Umbilical cord (tissue), 2 donors: ENCODE data around the gene BARHL1. TPM values are rescaled to one million over a fixed set of nuclear protein-coding genes. Genes with fewer than 3 reads are reported as not detected.
A peak's percentile ranks its signal among the peaks of the same experiment; 100 is the strongest.

ENCODE experiments used
- DNase-seq: peaks from one replicate; pipeline ENCODE4 v3.0.0-alpha.2; 2015; ENCODE audit warnings: low spot score
- total RNA-seq: library from RNA; depleted of rRNA; stranded (reverse); fragments of >200 nt; gene quantifications from one replicate; pipeline ENCODE4 v1.2.3, GENCODE V29; 2014; ENCODE audit warnings: low replicate concordance; ENCODE audit not compliant: insufficient read depth

Gene BARHL1
- total RNA-seq, 1 donor from 2014 or later, result not detected

DNA sequence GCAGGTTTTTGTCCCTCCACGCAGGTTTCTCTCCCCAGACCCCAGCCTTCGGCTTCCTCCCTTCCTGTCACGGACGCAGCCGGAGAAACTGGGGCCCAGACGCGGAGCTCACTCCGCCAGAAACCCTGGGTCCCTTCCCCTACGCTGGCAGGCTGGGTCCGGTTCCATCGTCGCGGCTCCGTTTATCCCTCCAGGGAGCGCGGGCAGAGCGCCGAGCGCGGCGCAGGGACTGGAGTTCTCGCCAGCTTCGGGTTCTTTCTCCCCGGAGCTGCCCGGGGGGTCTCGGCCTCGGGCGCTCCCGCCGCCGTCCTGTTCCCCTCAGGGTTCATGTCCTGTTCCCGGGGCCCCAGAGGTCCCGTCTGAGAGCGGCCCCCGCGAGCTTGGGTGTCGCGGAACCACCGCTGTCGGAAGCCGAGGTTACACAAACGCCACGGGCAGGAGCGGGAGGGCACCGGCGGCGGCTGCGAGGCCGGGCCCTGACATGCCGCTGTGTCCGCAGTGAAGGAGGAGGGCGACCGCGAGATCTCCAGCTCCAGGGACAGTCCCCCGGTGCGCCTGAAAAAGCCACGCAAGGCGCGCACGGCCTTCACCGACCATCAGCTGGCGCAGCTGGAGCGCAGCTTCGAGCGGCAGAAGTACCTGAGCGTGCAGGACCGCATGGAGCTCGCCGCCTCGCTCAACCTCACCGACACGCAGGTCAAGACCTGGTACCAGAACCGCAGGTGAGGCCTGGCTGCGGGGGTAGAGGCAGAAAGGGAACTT lies 4.6 kb downstream of the BARHL1 start:
- DNase-seq, result no peak

DNA sequence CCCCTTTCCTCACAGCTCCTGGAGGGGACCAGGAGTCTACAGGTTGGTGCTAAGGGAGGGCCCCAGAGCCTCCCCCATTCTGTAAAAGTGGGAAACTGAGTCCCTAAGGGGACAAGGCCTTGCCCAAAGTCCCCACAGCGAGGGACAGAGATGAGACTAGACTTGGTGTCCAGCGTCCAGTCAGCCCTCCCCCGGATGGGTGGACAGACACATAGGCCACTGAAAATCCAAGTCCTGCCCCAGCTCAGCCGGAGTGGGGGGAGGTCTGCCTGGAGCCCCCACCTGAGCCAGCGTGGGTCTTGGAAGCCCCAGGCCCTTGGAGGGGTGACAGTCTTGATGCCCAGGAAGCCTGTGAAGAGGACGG lies 5.2 kb downstream of the BARHL1 start:
- DNase-seq, result no peak

DNA sequence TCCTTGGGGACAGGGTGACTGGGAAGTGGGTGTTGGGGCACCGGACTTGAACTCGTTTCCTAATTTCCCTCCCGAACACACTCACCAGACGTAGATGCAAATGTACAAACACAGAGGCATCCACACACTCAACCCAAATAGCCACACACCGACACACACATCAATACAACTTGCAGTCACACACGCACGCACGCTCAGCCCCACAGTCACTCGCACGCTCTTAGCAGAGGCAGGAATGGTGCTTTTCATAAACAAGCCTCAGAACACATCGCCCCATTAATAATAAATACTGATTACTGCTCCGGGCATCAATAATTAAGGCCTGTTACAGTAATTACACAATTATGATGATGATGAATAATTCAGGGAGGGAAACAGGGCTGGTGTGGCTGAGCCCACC lies 5.7 kb downstream of the BARHL1 start:
- no peak for DNase-seq

DNA sequence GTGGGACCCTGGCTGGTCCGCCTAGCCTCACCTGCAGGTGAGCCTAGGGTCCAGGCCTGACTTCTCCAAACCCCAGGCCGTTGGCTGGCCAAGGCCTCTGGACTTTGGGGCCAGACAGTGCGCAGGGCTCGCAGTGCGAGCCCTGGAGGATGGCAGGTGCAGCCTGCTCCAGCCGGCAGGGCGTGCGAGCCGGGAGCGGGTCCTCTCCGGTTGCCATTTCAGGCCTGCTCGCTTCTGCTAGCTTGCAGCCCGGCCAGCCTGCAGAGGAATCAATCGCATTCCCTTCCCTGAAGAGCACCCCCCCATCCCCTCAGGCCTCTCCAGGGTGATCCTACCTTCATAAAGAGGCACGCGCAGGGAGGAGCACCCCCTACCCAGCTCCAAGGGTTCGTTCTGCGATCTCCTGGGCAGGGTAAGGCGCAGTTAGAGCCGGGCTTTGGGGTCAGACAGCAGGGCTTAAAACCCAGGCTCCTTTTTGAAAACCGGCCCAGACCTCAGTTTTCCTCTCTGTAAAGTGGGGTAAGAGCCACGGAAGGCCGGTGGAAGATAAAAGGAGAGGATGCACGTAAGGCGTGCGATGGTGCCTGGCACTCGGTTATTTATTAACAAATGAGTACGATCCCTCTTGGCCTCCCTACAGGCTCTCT lies 6.2 kb downstream of the BARHL1 start:
- no peak for DNase-seq

DNA sequence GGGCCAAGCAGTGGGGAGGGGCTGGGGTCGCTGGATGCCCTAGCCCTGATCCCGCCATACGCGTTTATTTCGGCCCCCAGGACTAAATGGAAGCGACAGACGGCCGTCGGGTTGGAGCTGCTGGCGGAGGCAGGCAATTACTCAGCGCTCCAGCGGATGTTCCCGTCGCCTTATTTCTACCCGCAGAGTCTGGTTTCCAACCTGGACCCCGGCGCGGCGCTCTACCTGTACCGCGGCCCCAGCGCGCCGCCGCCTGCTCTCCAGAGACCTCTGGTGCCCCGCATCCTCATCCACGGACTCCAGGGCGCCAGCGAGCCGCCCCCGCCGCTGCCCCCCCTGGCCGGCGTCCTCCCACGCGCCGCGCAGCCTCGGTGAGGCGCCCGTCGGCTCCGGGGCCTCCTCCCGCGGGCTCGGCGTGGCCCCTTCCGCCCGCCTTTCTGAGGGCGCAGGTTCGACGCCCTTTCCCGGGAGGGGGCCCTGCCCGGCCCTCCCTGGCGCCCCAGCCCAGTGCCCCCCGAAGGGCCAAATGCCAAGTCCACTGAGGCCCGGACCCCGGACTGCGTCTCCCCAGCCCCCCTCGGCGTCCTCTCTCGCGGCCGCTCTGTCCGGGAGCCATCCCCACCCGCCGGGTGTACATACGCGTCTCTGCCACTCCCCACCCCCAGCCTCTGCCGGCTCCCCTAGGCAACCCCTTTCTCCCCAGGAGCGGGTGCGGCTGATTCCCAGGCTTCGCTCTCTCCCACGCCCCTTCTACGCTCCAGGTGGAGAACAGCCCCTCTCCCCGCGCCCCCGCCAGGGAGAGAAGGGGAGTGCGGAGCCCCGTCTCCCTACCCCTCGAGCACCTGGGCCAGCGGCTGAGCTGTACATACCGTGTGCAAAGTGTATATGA lies 7.0 kb downstream of the BARHL1 start:
- DNase-seq, result no peak

DNA sequence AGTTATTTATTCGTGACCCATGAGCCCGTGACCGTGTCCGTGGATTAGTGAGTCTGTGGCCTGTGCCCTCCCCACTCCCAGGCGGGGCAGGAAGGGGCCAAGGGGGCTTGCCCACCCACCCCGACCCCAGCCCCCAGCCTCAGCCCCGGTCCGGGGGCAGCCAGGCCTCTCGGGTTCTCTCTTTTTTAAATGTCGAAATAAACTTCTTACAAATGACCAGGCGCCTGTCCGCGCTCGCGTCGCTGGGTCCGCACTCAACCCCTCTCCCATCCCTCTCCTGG lies 7.6 kb downstream of the BARHL1 start:
- no peak for DNase-seq

DNA sequence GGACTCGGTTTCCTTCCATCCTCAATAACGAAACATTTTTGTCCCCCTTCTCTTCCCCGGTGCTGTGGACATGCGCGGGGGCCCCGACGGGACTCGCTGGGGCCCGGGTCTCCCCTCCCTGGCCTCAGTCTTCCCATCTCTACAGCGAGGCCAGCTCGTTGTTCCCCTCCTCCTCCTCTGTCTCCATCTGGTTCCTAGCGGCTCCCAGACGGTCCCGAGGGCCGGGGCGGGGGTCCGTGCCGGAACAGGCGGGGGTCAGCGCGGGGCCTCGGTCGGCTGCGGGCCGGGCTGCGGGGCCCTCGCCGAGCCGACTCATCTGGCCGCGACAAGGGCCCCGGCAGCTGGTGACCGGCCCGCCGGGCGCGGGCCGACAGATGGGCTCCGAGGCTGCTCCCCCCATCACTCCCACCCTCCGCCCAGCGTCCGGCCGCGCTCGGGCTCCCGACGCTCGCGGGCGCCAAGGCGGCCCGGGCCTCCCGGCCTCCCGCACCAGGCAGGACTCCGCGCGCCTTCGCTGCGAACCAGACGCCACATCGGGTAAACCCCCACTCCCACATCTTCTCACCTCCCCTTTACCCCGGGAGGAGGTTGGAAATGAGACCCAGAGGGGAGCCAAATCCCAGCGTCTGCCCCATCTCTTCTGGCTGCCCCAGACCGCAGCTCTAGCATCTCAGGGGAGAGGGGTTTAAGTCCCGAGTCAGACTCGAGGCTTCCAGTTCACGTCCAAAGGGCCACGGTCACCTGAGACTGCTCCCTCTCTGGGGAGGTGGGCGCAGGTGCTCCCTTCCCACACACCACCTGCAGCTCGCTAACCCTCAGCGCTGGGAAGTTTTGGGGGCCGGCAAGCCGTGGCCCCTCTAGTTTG lies 8.1 kb downstream of the BARHL1 start:
- DNase-seq, result no peak

DNA sequence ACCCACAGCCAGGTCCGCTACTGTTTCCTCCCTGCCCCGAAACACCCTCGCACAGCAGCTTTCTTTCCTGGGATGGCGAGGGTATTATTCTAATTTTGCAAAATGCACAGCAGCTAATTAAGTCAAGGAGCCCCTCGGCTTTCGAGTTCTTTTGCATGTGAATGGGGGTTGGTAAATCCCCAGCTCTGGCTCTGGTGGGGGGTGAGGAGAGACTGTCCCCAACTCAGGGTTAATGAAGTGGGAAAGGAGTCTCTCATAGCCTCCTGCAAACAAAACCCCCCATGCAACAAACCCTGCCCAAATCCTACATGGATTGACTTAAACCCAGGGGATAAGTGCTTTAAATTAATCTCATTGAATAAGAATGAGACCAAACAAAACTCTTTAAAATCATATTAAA lies 8.8 kb downstream of the BARHL1 start:
- no peak for DNase-seq

DNA sequence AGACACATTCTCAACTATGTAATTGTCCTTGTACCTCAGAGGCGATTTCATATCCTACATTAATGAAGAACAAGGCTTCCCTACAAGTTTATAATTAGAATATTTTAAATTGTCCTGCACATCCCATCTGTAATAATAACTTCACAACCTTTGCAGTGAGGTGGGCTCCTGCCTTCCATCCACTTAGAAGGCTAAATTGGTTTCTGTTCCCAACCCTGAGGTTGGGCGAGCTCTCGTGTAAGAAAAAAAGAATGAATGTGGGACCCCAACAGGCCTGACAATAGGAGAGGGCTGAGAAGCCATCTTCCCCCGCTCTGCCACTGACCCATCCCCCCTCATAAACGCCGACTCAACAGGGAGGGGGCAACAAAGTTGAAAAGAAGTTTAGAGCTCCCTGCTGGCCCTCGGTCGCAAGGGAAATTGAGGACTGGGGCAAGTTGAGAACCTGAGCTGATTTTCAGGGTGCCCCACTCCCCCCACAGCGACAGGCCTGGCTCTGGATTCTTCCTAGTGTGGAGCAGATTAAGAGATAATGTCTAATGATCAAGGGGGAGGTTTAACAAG lies 9.4 kb downstream of the BARHL1 start:
- no peak for DNase-seq

DNA sequence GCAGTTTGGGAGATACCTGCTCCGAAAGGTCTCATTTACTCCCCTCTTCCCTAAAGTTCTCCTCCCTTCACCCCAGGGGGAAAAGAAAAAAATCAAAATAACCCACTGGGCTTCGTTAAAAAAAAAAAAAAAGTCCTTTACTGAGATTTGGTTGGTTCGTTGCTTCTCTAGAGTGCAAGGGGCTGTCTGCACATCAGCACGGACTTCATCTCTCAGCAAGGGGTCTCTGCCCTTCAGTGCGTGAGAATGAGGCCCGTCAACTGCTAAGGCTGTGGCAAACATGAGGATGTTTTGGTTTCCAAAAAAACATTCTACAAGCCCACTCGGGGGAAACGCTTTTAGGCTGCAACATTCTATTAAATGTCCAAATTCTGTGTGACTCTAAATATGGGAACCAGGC lies 10.0 kb downstream of the BARHL1 start:
- DNase-seq, result no peak

DNA sequence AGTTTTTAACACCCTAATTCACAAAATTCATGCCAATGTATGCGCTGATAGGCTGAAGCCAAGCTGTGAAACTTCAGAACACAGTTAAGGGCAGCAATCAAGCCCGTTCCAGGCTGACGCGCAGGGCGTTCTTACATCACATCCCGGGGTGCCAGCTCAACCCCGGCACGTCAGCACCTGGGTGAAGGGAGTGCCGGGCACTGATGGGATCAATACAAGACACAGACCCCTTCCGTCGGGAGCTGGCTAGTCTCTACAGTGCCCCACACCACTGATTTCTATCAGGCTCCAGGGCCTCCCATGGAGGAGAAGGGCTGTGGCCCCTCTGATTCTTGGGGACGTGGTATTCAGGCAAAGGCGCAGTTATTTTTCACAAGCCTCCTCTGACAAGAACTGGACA lies 12.0 kb downstream of the BARHL1 start:
- DNase-seq, result no peak

DNA sequence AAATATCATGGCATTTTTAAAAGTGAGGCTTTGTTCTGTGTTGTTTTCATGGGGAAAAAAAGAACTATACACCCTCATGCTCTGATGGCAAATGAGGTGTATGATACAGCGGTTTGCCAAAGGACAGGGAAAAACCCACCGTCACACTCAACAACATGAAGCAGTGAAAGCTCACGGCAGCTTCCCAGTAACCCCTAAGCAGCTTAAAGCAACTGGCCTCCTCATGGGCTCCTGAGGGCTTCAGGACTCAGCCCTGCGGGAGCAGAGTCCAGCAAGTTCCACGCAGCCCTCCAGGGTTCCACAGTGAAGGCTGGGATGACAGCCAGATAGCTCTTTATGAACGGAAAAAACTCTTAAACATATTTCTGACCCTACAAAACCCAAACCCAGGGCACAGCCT lies 12.9 kb downstream of the BARHL1 start:
- DNase-seq, result no peak

DNA sequence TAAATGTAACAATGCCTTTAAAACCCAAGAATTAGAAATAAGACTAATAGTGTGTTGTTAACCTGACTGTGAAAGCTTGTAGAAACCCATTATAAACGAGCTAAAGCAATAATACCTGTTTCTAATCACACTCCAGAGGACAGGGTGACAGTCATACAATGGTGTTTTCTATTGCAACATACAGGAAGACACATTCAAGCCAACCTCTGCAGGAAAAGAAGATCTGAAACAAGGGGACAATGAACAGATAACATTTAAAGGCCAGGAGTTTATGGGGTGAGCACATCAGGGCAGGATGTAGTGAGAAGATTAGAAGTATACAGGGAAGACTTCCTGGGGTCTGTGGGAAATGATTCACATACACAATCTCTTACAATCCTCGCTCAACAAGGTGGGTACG lies 13.8 kb downstream of the BARHL1 start:
- no peak for DNase-seq

DNA sequence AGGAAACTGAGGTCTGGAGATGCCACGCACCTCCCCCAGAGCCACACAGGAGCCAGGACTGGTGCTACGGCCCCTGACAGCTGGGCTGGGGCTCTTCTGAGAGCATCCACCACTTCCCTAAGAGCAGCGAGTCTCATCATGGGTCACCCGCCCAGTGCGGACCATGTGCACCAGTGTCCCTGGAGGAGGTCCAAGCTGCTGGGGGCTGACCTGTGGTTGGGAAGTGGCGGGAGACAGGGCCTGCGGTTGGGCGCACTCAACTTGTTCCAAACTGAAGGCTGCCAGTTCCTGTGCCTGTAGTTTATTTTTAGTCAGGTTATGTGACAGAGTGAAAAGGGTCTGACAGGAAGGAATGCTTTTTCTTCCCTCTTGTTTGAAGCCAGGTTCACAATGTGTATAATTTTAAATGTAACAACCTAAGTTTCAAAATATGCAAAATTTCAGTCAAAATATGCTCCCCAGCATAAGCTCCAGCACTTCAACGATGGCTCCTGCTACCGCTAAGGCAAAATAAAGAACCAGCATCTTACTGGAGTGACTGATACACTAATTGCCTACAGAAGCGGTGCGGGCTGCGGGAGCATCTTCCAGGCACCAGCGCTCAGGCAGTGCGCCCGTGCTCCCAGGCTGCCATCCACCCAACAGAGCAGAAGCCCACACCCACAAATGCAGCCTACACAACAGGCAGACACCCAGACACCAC lies 14.8 kb downstream of the BARHL1 start:
- DNase-seq, result peak; percentile 5

DNA sequence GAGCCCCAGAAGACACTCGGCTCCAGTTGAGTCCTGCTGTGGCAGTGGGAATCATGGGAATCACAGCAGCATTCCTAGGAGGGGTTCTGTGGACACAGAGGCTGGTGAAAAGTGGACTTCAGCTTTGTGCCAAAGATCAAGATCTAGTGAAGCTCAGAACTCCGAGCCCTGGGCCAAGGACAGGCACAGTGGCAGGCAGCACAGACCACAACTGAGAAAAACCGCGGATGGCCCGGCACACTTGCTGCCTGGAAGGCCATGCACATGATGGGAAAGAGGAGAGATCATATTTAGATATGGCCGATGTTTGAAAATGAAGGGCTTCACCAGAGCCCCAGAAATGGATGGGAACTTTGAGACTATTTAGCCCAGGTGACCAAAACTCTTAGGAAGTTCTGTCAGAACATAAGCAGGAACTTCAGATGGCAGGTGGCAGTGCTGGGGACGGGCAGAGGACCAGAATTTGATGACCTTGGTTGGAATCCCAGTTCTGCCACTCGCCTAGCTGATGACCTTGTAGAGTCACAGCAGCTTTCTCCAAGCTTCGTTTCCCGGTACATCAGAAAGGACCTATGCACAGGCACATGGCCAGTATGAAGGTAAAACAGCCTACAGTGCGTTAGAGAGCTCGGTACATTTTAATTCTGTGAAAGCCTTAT lies 18.0 kb downstream of the BARHL1 start:
- DNase-seq, result no peak

DNA sequence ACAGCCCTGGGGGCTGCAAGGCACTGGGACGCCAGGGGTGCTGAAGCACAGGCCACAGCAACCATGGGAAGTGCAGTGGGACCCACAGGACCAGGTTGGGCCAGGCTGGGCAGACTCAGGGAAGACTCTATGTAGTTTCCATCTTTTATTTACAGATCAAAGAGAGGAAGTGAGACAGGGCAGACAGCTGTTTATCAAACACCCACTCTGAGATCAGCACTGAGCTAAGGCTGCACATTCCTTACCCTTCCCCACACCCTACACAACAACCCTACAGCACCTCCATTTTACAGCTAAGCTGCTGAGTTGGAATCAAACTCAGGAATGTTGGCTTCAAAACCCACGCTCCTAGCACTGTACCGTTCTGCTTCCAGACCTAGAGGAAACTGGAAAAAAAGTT lies 19.8 kb downstream of the BARHL1 start:
- no peak for DNase-seq

DNA sequence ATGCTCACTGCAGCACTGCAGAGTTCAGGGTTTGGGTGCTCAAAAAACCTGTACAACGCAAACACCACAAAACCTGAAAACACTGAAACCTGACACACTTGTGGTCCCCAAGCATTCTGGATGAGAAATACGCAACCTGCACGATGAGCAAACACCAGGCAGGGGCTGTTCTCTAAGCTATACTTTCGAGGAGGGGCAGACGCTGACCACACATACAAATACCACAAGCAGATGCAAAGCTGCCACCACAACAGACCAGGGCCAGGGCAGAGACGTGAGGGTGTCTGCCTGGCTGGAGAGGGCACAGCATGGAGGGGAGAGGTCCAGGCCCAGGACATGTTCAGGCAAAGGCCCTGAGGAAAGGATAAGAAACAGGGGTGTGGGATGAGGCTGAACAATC lies 23.0 kb downstream of the BARHL1 start:
- DNase-seq, result no peak

DNA sequence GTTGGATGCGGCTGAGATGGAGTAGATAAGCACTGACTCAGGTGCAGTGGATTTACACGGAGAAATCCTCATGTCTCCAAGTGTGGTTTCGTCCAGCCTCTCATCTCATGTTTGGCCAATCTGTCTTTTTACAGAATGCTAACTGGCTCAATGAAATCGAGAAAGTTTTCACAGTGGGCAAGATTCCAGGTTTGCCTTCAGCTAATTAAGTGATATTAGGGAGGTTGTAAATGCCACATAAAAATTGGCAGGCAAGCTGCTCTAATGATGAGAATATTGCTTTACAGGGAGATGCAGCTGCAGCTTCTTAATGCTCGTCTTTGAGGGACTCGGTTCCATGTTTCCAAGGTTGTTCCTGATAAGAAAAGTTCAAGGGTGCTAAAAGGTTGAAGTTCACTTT lies 23.7 kb downstream of the BARHL1 start:
- no peak for DNase-seq

DNA sequence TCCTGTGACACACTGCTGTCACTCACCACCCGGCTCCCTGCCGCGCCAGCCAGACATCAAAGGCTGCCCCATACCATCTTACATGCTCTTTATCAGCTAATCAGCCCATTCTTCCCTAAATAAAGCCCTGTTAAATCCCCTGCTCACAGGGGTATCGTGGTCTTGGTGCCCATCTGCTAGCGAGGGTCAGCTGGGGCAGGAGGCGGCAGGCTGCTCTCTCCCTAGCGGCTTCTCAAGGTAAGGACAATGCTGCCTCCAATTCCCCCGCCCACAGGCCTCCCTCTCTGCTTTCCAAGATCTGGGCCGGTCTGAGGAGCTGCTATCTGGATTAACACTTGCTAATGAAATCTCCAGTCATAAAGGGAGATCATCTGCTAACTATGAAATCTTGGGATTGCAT lies 26.8 kb downstream of the BARHL1 start:
- no peak for DNase-seq

DNA sequence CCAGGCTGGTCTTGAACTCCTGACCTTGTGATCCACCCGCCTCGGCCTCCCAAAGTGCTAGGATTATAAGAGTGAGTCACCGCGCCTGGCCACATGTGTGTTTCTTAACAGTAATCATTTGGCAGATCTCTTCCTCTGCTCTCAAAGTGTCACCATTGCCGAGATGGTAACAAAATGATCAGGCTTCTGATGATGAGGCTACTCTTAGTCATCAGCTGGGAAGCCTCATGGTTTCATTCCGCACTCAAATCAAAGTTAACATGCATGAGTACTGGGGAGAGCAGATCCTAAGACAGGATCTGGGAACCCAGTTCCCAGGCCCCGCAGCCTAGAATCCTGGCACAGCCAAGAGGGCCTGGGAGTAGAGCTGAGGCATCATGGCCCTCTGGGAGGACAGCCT lies 27.4 kb downstream of the BARHL1 start:
- no peak for DNase-seq
